GM19463 (cell line): ENCODE measurements around the gene VHLL.

ENCODE experiments used
- ATAC-seq: cut with Tn5 transposase; IDR thresholded peaks from one replicate; pipeline ENCODE4 v1.9.1; 2021; ENCODE audit warnings: mild to moderate bottlenecking, moderate library complexity; ENCODE audit not compliant: unreplicated experiment

Gene VHLL

GRCh38 chr1:156257711-156258110, 41.4 kb downstream of the VHLL start:
- ATAC-seq: no peak

- ATAC-seq: no peak
Observed at GRCh38 chr1:156253634-156254033, 45.5 kb downstream of the VHLL start.

DNA sequence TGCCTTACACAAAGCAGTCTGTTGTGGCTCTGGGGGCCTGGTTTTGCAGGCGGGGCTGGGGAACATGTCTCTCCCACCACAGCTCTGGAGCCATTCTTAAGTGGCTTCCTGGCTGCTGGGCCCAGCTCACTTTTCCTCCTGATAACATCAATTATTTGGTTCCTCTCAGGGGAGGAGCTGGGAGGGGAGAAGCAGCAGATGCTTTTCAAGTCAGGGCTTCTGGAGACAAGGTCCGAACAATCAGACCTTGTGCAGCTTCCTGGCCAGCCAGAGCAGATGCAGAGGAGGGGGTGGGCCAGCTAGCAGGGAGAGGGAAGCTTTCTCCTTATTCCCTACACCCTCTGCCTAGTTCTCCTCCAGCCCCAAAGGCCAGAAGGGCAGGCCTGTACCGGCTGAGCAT, 47.6 kb downstream of the VHLL start:
- ATAC-seq: no peak

DNA sequence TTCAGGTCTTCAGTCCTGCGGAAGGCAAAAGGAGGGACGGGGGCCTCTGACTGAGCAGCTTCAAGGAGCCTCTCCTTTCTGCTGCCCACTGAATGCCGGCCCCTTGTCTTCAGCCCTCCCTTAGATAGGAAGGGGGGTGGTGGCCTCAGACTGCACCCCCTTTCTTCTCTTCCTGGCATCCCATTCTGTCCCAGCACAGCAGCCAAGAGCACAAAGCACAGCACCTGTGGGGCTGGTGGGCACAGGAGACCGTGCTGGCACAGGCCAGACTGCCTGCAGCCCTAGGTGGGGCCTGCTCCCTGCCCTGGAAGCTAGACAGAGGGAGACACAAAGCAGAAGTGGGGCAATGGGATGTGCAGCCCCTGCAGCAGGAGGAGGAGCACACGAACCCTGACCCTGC, 49.5 kb downstream of the VHLL start:
- no peak for ATAC-seq
